Heart left ventricle (tissue), 13 donors: ENCODE measurements around the gene TUNAR.

ENCODE experiments used
- POLR2A ChIP-seq, 2 donors: fragments of 450-650 bp; IDR thresholded peaks; one replicate each; pipeline ENCODE4 v1.6.1; 2017; ENCODE audit warnings: antibody characterized with exemption in 2 of 2, mild to moderate bottlenecking in 2 of 2, moderate library complexity in 2 of 2
- TF ChIP-seq, protein P1 (sequence below), 12 donors: fragments of 200-600 bp; sonication (generic) in 4 of 12; IDR thresholded peaks; one replicate each; pipeline versions ENCODE4 v1.5.0 to v1.8.0; 2018 to 2022; ENCODE audit warnings: antibody characterized with exemption in 12 of 12, mild to moderate bottlenecking in 5 of 12
- donor health status: ischemic (EF 13 %, LVEDD 7.1; RV severe dilation, severe dysfunction).
- donor health status: DM: no; HTN: yes; CAD: no.
- donor health status: DM: no; HTN: no; CAD: no.
- donor health status: ischemic (EF 25% LVEDD 6.9; RV normal size, moderate dysfunction).
- donor health status: ischemic (EF 25% LVEDD 5.7; RV mildly dilated, moderate dysfunction).
- donor health status: ischemic (EF 35%, LVEDD 5.7; RV mildly dilated, moderate dysfunction).
- donor health status: nonischemic (EF 11% LVEDD 7.7; RV severe dilation, severe dysfunction).
- donor health status: DM: yes; HTN: yes; CAD: no.
- donor health status: PGD.
- donor health status: ischemic (EF 29% LVEDD 5.4; RV normal size, mild dysfunction).
- donor health status: nonischemic (EF 23%, LVEDD 6.1; RV moderate dilation, normal function).

DNA sequence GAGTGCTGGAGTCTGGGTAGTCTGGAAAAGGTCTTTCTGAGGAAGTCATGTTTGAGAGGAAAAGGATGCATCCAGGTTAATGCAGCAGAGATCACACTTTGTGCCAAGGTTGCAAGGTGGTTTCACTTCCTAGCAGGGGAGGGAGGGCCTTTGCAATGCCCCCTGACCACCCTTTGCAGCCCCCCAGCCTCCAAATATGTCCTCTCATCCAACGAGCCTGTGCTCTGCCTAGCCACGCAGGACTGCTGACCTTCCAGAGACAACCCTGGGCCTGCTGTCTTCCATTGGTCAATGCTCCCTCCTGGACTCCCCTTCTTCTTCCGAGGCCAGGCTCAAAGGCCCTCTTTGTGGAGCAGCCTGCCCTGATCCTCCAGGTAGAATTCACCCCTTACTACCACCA lies 47.3 kb upstream of the TUNAR start:
- TF ChIP-seq, protein P1, sequence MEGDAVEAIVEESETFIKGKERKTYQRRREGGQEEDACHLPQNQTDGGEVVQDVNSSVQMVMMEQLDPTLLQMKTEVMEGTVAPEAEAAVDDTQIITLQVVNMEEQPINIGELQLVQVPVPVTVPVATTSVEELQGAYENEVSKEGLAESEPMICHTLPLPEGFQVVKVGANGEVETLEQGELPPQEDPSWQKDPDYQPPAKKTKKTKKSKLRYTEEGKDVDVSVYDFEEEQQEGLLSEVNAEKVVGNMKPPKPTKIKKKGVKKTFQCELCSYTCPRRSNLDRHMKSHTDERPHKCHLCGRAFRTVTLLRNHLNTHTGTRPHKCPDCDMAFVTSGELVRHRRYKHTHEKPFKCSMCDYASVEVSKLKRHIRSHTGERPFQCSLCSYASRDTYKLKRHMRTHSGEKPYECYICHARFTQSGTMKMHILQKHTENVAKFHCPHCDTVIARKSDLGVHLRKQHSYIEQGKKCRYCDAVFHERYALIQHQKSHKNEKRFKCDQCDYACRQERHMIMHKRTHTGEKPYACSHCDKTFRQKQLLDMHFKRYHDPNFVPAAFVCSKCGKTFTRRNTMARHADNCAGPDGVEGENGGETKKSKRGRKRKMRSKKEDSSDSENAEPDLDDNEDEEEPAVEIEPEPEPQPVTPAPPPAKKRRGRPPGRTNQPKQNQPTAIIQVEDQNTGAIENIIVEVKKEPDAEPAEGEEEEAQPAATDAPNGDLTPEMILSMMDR (IDR thresholded peaks at IDR 0.05), result no peak
- TF ChIP-seq POLR2A (IDR thresholded peaks at IDR 0.05), result no peak
